Kidney glomerular epithelial cell (primary cell): ENCODE results near the gene LRP1B.

Source experiments
- DNase-seq: peaks from one replicate; lab custom pipeline; 2025; lab: John Stamatoyannopoulos, UW

Gene LRP1B

GRCh38 chr2:141423124-141423523 lies 707.7 kb downstream of the LRP1B start:
- DNase-seq = no peak

- no peak for DNase-seq
Measured at GRCh38 chr2:141417246-141417797, 713.5 kb downstream of the LRP1B start.

GRCh38 chr2:141411419-141411818 lies 719.4 kb downstream of the LRP1B start:
- no peak for DNase-seq

DNA sequence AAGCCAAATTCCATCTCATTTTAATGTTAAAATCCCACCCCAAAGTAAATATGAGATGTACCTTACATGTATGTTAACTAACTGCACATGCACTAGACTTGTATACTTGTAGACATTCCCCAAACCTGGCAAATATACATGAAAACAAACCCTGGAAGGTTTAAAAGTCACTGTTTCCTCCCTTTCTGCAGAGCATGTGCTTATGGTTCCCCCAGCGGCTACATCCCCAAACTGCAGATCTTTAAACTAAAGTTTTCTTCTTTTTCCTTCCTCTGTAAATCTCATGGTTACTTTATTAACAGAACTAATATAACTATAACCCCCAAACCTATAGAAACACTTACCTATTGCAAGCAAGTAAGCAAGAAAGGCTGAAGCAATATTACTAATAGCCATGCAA lies 731.5 kb downstream of the LRP1B start:
- DNase-seq = no peak

- DNase-seq = no peak
Measured at GRCh38 chr2:141393214-141393545, 737.6 kb downstream of the LRP1B start.

- DNase-seq = peak; percentile 40
Measured at GRCh38 chr2:141392517-141393213, 738.2 kb downstream of the LRP1B start.

- DNase-seq = no peak
Measured at GRCh38 chr2:141386168-141386567, 744.6 kb downstream of the LRP1B start.

- peak; percentile 31 for DNase-seq
Measured at GRCh38 chr2:141384676-141385075, 746.1 kb downstream of the LRP1B start.

GRCh38 chr2:141381946-141382345 lies 748.9 kb downstream of the LRP1B start:
- DNase-seq = no peak

DNA sequence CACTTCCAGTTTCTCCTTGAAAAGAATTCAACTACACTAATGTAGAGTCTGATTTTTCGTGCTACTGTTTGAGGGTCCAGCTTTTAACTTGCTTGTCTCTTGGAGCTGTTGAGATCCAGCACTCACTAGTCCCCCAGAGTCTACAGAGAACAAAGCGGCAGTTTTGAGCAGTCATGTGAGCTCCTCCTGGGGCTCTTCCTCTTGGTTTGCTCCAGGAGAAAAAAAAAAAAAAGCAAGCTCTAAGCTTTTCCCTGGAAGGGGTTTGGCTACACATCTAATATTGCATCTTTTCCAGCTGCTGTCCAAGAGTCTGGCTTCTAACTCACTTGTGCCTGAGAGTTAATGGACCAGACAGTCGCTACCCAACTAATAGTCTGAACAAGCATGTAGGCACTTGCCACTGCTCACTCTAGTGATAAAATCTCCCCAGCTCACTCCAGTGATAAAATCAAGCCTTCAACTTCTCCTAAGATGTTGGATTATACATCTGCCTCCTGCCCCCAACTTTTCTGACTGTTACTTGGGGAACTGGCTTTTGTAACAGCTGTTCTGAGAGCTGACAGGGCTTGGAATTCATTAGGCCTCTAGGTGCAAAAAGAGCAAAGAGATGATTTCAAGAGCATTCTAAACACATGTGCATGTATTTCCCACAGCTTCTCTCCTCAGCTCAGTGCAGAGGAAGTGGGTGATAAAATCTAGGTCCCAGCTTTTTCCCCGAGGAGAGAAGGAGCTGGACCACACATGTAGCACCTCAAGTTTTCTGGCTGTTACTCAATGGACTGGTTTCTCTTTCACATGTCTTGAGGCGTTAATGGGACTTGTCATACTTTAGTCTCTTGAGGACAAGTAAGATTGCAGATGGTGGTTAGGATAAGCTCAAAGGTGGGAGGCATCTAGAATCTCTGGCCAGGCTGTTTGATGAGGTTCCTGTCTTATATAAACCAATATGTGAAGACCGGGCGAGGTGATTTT lies 750.5 kb downstream of the LRP1B start:
- no peak for DNase-seq

DNA sequence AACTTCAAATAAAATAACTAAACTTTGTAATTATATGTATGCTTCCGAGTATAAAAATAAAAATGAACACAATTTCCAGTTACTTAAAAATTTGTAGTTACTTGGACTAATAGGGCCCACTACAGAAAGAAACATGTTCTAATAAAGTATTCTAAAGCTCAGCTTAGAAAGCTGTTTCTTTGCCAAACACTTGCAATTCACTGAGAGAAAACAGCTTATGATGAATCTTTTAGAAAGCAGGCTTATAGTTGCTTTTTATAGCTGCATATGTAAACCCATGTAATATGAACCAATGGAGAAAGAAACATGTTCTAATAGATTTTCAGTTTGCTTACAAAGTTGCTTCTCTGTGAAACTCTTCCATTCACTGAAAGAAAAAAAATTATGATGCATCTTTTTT lies 766.0 kb downstream of the LRP1B start:
- no peak for DNase-seq

DNA sequence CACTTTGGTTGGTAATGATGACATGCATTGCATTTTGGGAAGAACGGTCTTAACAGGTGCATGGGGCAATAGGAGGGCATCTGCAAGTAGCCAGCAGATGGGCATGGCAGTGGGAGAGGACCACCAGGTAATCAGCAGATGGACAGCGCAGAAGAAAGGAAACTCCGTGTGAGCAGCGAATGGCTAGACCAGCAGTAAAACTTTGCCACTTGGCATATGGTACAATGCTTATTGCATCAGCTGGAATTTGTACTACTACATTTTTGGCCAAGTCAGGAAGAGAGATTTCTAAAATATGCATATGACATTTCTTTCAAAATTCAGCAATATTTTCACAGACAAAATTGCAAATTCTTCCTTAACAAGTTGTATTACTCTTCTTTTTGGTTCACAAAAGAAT lies 768.5 kb downstream of the LRP1B start:
- no peak for DNase-seq

DNA sequence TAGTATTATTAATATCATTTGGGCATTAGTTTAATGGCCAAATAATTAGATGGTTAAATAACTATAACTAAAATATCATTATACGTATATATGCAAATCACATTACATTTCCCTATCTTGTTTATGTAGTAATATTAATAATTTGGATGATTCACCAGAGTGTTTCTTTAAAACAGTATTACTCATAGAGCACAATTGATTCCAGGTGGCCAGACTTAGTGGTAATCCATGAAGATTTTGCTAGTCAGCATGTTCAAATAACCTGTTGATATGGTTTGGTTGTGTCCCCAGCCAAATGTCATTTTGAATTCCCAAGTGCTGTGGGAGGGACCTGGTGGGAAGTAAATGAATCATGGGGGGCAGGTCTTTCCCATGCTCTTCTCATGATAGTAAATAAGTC lies 782.3 kb downstream of the LRP1B start:
- DNase-seq = no peak

GRCh38 chr2:141341444-141341843 lies 789.4 kb downstream of the LRP1B start:
- no peak for DNase-seq

- peak; percentile 77 for DNase-seq
Measured at GRCh38 chr2:141331127-141331526, 799.7 kb downstream of the LRP1B start.

DNA sequence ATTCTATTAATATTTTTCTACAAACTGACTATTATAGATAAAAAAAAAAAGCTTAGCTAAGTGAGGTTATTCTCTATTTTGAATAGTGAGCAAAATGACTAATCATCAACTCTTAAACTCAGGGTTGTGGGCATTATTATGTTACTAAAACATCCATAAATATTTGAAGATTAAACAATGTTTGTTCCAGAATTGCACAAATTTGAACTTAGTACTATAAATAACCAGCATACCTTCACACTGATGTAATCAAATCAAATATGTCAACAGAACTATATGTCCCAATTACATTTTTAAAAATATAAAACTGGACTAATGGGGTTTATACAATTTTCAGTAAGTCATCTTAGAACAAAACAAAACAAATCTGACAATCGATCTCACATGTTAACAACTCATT lies 800.9 kb downstream of the LRP1B start:
- DNase-seq = no peak

DNA sequence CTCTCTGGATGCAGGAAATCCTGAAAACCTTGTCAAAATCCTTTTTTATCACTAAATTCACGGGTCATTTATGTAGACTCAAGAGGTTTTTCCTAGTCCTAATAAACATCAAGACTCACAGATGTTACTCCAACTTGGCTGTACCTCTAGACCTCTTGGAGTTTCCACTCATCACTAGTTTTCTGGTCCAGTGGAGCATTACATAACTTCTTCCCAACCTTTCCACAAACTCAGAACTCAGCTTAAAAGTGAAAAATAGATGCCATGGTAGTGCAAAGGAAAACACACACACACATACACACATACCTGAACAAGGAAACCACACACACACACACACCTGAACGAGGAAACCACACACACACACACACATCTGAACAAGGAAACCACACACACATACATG lies 807.2 kb downstream of the LRP1B start:
- DNase-seq = peak; percentile 53

GRCh38 chr2:141317986-141318385 lies 812.8 kb downstream of the LRP1B start:
- no peak for DNase-seq

DNA sequence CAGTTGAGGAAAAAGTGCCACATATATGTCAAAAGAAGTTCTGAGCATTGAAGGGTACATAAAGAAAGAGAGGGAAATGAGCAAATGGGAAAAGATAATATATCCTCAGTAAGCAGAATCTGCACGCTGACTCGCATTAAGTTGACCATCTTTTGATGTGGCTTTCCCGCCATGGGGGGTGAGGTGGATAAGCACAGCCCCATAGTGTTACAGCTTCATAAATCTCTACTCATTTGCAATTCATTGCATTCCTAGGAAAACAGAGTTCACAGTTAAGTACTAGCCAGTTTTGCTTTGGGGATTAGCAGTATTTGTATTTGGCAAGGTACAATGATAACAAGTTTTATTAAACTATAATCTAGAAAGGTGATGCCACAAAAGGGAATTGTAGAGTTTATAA lies 814.2 kb downstream of the LRP1B start:
- no peak for DNase-seq

DNA sequence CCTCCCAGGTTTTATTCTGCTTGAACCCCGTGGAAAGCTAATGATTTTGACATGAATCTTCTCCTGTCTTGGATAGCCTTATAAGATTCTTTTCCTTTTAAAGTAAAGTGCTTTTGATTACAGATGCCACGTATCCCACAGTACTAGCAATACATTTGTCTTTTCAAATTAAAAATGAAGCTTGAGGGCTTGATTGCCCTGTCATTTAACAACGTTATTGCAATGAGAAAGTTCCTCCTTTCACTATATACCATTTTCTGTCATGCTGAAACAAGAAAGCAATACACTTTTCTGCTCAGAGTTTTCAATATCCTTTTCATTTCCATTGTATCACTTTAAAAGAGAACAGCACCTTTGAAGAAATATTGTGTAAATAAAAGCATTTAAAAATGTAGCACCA lies 814.7 kb downstream of the LRP1B start:
- no peak for DNase-seq

DNA sequence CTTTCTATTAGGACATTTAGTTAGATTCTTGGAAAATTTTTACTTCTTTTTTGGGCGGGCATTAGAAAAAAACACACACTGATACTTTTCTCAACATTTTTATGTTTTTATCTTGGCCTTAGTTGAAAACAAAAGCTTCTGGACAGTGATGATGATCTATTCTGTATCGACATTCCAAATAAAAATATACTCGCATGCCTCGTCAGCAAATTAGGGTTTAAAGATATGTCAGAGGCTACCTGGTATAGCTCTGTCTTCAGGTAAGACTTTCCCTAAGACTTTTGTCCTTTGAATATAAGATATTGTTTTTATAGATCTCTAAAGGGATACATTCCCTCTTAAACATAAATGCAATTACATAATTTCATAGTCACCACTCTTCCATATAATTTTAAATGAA lies 816.8 kb downstream of the LRP1B start:
- DNase-seq = no peak

DNA sequence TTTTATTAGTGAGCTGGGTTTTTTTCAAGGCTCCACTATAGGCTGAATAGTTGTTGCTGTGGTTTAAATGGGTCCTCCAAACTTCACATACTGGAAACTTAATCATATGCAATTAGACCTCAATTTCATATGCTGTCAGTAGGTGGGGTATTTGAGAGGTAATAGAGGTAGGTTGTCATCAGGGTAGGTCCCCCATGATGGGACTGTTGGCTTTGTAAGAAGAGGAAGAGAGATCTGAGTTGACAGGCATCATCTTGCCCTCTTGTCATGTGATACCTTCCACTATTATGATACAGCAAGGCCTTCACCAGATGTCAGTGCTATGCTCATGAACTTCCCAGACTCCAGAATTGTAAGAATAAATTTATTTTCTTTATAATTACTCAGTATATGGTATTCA lies 819.4 kb downstream of the LRP1B start:
- no peak for DNase-seq

DNA sequence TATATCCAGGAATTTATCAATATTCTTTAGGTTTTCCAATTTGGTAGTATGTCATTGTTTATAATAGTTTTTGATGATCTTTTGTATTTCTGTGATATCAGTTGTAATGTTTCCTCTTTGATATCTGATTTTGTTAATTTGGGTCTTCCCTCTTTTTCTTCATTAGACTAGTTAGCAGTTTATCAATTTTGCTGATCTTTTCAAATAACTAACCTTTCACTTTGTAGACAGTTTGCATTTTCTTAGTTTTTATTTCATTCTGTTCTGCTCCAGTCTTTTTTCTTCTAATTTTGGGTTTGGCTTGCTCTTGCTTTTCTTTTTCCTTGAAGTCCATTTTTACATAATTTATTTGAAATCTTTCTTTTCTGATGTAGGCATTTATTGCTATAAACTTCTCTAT lies 824.4 kb downstream of the LRP1B start:
- DNase-seq = no peak
